ENCODE data around the gene FUT3. TPM values are rescaled to one million over a fixed set of nuclear protein-coding genes. Genes with fewer than 3 reads are reported as not detected.

FUT3 gene
- total RNA-seq, 2 experiments from 2014 or later, result not detected

DNA sequence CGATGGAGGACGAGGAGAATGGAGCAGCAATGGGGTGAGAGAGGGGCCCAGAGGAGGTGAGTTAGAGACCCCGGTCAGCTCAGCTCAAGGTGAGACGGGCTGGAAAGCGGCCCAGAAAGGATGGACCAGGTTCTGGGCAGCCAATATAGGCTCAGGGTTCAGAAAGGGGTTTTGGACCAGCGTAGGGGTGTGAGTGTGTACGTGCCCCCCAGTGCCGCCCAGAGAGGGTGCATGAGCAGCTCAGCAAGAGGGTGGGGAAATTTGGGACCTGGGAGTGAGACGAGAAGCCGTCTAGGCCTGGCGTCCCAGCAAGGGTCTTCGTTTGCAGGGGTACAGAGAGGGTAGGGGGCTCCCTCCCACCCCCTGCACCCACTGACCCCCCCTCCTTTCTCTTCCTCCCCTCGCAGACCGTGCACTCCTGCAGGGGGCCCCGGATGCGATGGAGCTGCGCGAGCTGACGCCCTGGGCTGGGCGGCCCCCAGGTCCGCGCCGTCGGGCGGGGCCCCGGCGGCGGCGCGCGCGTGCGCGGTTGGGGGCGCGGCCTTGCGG lies 23.8 kb downstream of the FUT3 start:
- H3K4me1 Mint-ChIP-seq (ENCODE audit: low read depth), result peaks cover 7% of the 10 kb centered on the region
- CTCF ChIA-PET, result interaction anchor here (0.7 to 3.5 kb wide), 7 partner anchors 20 to 195 kb away, joined by 3 to 36 read pairs (median 3); partner anchors contain the start of genes NRTN and RPL36
- H3K27me3 Mint-ChIP-seq, result no peaks in the 10 kb centered on the region
- TF ChIP-seq, protein P1, sequence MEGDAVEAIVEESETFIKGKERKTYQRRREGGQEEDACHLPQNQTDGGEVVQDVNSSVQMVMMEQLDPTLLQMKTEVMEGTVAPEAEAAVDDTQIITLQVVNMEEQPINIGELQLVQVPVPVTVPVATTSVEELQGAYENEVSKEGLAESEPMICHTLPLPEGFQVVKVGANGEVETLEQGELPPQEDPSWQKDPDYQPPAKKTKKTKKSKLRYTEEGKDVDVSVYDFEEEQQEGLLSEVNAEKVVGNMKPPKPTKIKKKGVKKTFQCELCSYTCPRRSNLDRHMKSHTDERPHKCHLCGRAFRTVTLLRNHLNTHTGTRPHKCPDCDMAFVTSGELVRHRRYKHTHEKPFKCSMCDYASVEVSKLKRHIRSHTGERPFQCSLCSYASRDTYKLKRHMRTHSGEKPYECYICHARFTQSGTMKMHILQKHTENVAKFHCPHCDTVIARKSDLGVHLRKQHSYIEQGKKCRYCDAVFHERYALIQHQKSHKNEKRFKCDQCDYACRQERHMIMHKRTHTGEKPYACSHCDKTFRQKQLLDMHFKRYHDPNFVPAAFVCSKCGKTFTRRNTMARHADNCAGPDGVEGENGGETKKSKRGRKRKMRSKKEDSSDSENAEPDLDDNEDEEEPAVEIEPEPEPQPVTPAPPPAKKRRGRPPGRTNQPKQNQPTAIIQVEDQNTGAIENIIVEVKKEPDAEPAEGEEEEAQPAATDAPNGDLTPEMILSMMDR (IDR thresholded peaks at IDR 0.05), result no peak
- ATAC-seq, result no peak
- intact Hi-C loops (cut with micrococcal nuclease), result no loop called here
- DNase-seq, result no peak
- H3K27ac Mint-ChIP-seq, result peak overlapping the region; percentile 79
- H3K4me3 Mint-ChIP-seq, result peak overlapping the region; percentile 73
- POLR2A ChIA-PET, result interaction anchor here (1.0 to 3.5 kb wide), 11 partner anchors 12 to 151 kb away, joined by 3 to 34 read pairs (median 6); partner anchors contain the start of genes DUS3L, FUT6, NDUFA11 and RPL36
- H3K9me3 Mint-ChIP-seq, result no peaks in the 10 kb centered on the region
- H3K36me3 Mint-ChIP-seq (ENCODE audit: low read depth), result no peaks in the 10 kb centered on the region

DNA sequence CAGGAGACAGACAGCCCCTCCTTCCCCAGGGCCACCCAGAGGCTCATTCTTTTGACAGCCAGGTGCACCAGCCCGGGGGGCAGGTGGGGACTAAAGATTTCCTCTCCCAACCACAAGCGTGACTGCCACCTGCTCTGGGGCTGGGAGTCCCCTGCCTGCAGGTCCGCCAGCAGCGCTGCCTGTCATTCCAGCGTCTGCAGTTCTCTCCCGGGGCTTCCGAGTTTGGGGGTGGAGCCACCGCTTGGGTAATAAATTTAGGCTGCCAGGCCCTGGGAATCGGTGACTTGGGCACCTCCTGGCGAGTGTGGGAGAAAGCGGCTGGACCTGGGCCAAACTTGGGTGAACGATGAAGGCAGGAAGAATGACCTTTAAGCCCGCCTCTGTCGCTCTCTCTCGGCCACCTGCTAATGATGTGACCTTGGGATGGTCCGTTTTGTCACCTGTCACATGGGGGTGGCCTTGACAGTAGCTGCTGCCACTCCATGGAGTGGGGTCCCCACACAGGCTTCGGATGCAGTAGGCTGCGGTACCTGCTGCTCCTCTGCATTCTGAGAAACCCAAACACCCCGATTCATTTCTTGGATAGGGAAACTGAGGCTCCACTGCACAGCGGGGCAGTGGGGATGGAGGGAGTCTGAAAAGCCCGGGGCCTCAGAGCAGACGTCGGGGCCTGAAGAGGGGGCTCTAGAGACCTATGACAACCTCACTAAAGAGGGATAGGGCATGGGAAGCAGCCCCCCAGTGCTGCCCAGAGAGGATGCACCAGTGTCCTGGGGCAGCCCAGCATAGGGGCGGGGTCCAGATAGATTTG lies 24.5 kb downstream of the FUT3 start:
- Mint-ChIP-seq H3K9me3 (no peaks in the 10 kb centered on the region), H3K27ac (peak overlapping the region; percentile 79), H3K4me1 (ENCODE audit: low read depth) (peaks cover 7% of the 10 kb centered on the region), H3K27me3 (no peaks in the 10 kb centered on the region), H3K4me3 (peak overlapping the region; percentile 73), H3K36me3 (ENCODE audit: low read depth) (no peaks in the 10 kb centered on the region)
- intact Hi-C loops (cut with micrococcal nuclease), result no loop called here
- TF ChIP-seq, protein P1 (IDR thresholded peaks at IDR 0.05), result no peak
- CTCF ChIA-PET, result interaction anchor here (1.8 to 3.5 kb wide), 2 partner anchors 23 to 141 kb away, joined by 4 to 36 read pairs; partner anchors contain the start of gene NRTN
- POLR2A ChIA-PET, result interaction anchor here (1.6 to 3.5 kb wide), 3 partner anchors 37 to 108 kb away, joined by 7 to 34 read pairs (median 16); partner anchors contain the start of genes DUS3L, NDUFA11 and VMAC
- peak; percentile 54 for DNase-seq
- no peak for ATAC-seq

DNA sequence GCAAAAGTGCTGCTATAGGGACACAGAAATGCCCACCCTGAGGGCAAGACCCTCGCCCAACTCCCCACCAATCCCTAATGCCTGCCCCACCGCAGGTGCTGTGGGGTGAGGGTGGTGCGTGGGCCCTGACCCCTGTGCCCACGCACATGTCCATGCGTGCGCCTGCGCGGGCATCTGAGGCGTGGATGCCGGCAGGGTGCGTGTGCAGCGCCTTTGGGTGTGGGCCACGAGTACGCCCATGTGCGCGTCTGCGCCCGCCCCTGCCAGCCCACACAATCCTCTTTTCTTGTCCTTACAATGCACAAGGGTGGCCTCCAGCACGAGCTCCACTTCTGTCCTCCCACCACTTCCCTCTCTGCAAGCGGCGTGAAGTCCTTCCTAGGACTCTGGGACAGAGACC lies 26.1 kb downstream of the FUT3 start:
- Mint-ChIP-seq H3K27ac (no peak overlapping the region), H3K4me1 (ENCODE audit: low read depth) (peaks cover 7% of the 10 kb centered on the region), H3K4me3 (no peak overlapping the region), H3K9me3 (no peaks in the 10 kb centered on the region), H3K27me3 (no peaks in the 10 kb centered on the region), H3K36me3 (ENCODE audit: low read depth) (no peaks in the 10 kb centered on the region)
- ATAC-seq (no peak), DNase-seq (no peak)
- intact Hi-C loops (cut with micrococcal nuclease), result no loop called here
- ChIA-PET POLR2A (no interaction called here), CTCF (interaction anchor here (1.4 kb wide), 1 partner anchor 21 kb away, joined by 6 read pairs; no protein-coding TSS in a partner anchor)
- TF ChIP-seq, protein P1 (IDR thresholded peaks at IDR 0.05), result no peak

- Mint-ChIP-seq H3K27ac (no peak overlapping the region), H3K27me3 (no peaks in the 10 kb centered on the region), H3K4me3 (no peak overlapping the region), H3K9me3 (no peaks in the 10 kb centered on the region), H3K4me1 (ENCODE audit: low read depth) (peaks cover 7% of the 10 kb centered on the region), H3K36me3 (ENCODE audit: low read depth) (no peaks in the 10 kb centered on the region)
- intact Hi-C loops (cut with micrococcal nuclease), result no loop called here
- ChIA-PET CTCF (interaction anchor here (1.4 kb wide), 1 partner anchor 21 kb away, joined by 6 read pairs; no protein-coding TSS in a partner anchor), POLR2A (interaction anchor here (0.9 kb wide), 1 partner anchor 11 kb away, joined by 3 read pairs; no protein-coding TSS in a partner anchor)
- DNase-seq (no peak), ATAC-seq (no peak)
- TF ChIP-seq, protein P1 (IDR thresholded peaks at IDR 0.05), result no peak
Observed at GRCh38 chr19:5824751-5825150, 26.5 kb downstream of the FUT3 start.
